WTC11 (cell line): Measurements from ENCODE around the gene EMD. TPM values are rescaled to one million over a fixed set of nuclear protein-coding genes. Genes with fewer than 3 reads are reported as not detected.

Source experiments
- ATAC-seq: fragments of 200-7000 bp; cut with Tn5 transposase; 2 replicates; pipeline ENCODE4 v1.10.0; 2021; ENCODE audit warnings: mild to moderate bottlenecking, moderate library complexity
- CTCF ChIA-PET: fragments of 300-600 bp; sonication (Branson Sonifier 250); formaldehyde crosslinking; loops from one replicate; lab custom pipeline; 2021; ENCODE audit warnings: antibody characterized with exemption; lab: Charles Lee
- POLR2A ChIA-PET: fragments of 350-600 bp; sonication (Branson Sonifier 250); formaldehyde crosslinking; loops from one replicate; lab custom pipeline; 2021; ENCODE audit warnings: antibody characterized with exemption; lab: Charles Lee
- DNase-seq: peaks from one replicate; pipeline ENCODE4 v3.0.0; 2021; ENCODE audit warnings: low spot score
- H3K27ac Mint-ChIP-seq: 2 replicates; pipeline ENCODE4 v1.8.0; 2021; ENCODE audit warnings: mixed read lengths
- H3K27me3 Mint-ChIP-seq: 2 replicates; pipeline ENCODE4 v1.8.0; 2021; ENCODE audit warnings: low read depth, mild to moderate bottlenecking, moderate library complexity, mixed read lengths
- H3K36me3 Mint-ChIP-seq: 2 replicates; pipeline ENCODE4 v1.8.0; 2021; ENCODE audit warnings: mixed read lengths
- H3K4me1 Mint-ChIP-seq: 2 replicates; pipeline ENCODE4 v1.8.0; 2022; ENCODE audit warnings: mixed read lengths
- H3K4me3 Mint-ChIP-seq: 2 replicates; pipeline ENCODE4 v1.8.0; 2021; ENCODE audit warnings: mild to moderate bottlenecking, moderate library complexity, mixed read lengths
- H3K9me3 Mint-ChIP-seq: 2 replicates; pipeline ENCODE4 v1.8.0; 2021; ENCODE audit warnings: mixed read lengths
- ARID4B ChIP-seq: sonication (generic); formaldehyde crosslinking; IDR thresholded peaks from 2 replicates; pipeline ENCODE4 v1.8.0; 2023; ENCODE audit warnings: missing genetic modification reagents, mild to moderate bottlenecking, borderline replicate concordance
- ATF3 ChIP-seq: sonication (generic); formaldehyde crosslinking; conservative IDR thresholded peaks from 2 replicates; pipeline ENCODE4 v1.8.1; 2022; ENCODE audit warnings: mild to moderate bottlenecking, missing genetic modification reagents
- E2F4 ChIP-seq: sonication (generic); formaldehyde crosslinking; IDR thresholded peaks from 2 replicates; pipeline ENCODE4 v1.8.1; 2022; ENCODE audit warnings: low read depth, mild to moderate bottlenecking, moderate library complexity, missing genetic modification reagents, borderline replicate concordance
- ELF4 ChIP-seq: sonication (generic); formaldehyde crosslinking; IDR thresholded peaks from 2 replicates; pipeline ENCODE4 v1.8.1; 2022; ENCODE audit warnings: low read depth, mild to moderate bottlenecking, moderate library complexity, missing genetic modification reagents
- EMX1 ChIP-seq: fragments of 250-450 bp; sonication (Bioruptor Pico); IDR thresholded peaks from 2 replicates; pipeline ENCODE4 v1.8.0; 2021; ENCODE audit warnings: mild to moderate bottlenecking
- HMGXB4 ChIP-seq: sonication (generic); formaldehyde crosslinking; IDR thresholded peaks from 2 replicates; pipeline ENCODE4 v1.8.1; 2023; ENCODE audit warnings: mild to moderate bottlenecking, moderate library complexity, missing genetic modification reagents
- IRF1 ChIP-seq: sonication (generic); formaldehyde crosslinking; IDR thresholded peaks from 2 replicates; pipeline ENCODE4 v1.8.0; 2023; ENCODE audit warnings: missing genetic modification reagents
- MLX ChIP-seq: sonication (generic); formaldehyde crosslinking; IDR thresholded peaks from 2 replicates; pipeline ENCODE4 v1.8.1; 2023; ENCODE audit warnings: mild to moderate bottlenecking, missing genetic modification reagents, moderate library complexity
- MYBL2 ChIP-seq: sonication (generic); formaldehyde crosslinking; IDR thresholded peaks from 2 replicates; pipeline ENCODE4 v1.8.1; 2023; ENCODE audit warnings: mild to moderate bottlenecking, moderate library complexity, missing genetic modification reagents
- PRRX2 ChIP-seq: fragments of 250-450 bp; sonication (Bioruptor Pico); IDR thresholded peaks from 2 replicates; pipeline ENCODE4 v1.8.0; 2021; ENCODE audit warnings: mild to moderate bottlenecking
- SOX15 ChIP-seq: fragments of 250-450 bp; sonication (Bioruptor Pico); IDR thresholded peaks from 2 replicates; pipeline ENCODE4 v1.9.0; 2021; ENCODE audit warnings: mild to moderate bottlenecking
- USF1 ChIP-seq: sonication (generic); formaldehyde crosslinking; IDR thresholded peaks from 2 replicates; pipeline ENCODE4 v1.8.0; 2022; ENCODE audit warnings: mild to moderate bottlenecking, missing genetic modification reagents
- ZBTB21 ChIP-seq: sonication (generic); formaldehyde crosslinking; IDR thresholded peaks from 2 replicates; pipeline ENCODE4 v1.8.1; 2023; ENCODE audit warnings: mild to moderate bottlenecking, missing genetic modification reagents, borderline replicate concordance
- ZNF281 ChIP-seq: sonication (generic); formaldehyde crosslinking; IDR thresholded peaks from 2 replicates; pipeline ENCODE4 v1.8.0; 2023; ENCODE audit warnings: mild to moderate bottlenecking, missing genetic modification reagents
- ZNF671 ChIP-seq: fragments of 250-450 bp; sonication (Bioruptor Pico); IDR thresholded peaks from 2 replicates; pipeline ENCODE4 v1.8.0; 2021; ENCODE audit warnings: mild to moderate bottlenecking
- ZSCAN18 ChIP-seq: fragments of 250-450 bp; sonication (Bioruptor Pico); IDR thresholded peaks from 2 replicates; pipeline ENCODE4 v2.1.2; 2022; ENCODE audit warnings: mild to moderate bottlenecking, moderate library complexity
- total RNA-seq: library from RNA; stranded (reverse); gene quantifications from 3 replicates; pipeline ENCODE4 v1.2.3, GENCODE V29; 2021

Gene EMD
- total RNA-seq, 1 experiment from 2014 or later, result 78.3 TPM

GRCh38 chrX:154408659-154409221 is 29.6 kb downstream of the EMD start:
- ATAC-seq (no peak), DNase-seq (no peak)
- ChIA-PET POLR2A (interaction anchor here (1.0 to 1.3 kb wide), 2 partner anchors 10 to 30 kb away, joined by 3 to 4 read pairs; partner anchors contain the start of gene EMD), CTCF (interaction anchor here (0.9 to 1.3 kb wide), 3 partner anchors 16 to 82 kb away, joined by 5 to 8 read pairs (median 6); partner anchors contain the start of gene SLC10A3)
- Mint-ChIP-seq H3K9me3 (no peaks in the 10 kb centered on the region), H3K4me1 (peaks cover 12% of the 10 kb centered on the region), H3K27ac (peak overlapping the region; percentile 74), H3K4me3 (peak overlapping the region; percentile 61), H3K27me3 (no peaks in the 10 kb centered on the region), H3K36me3 (no peaks in the 10 kb centered on the region)
- TF ChIP-seq ZNF671 (CRISPR knock-in tag) (no peak), MYBL2 (CRISPR knock-in tag) (no peak), SOX15 (CRISPR knock-in tag) (no peak), MLX (CRISPR knock-in tag) (no peak), IRF1 (CRISPR knock-in tag) (no peak), HMGXB4 (CRISPR knock-in tag) (no peak), ARID4B (no peak), E2F4 (CRISPR knock-in tag) (no peak), USF1 (no peak), EMX1 (CRISPR knock-in tag) (no peak), ATF3 (CRISPR knock-in tag) (no peak), PRRX2 (CRISPR knock-in tag) (no peak)

- Mint-ChIP-seq H3K4me3 (peak within 1 kb of the TSS; percentile 61), H3K9me3 (no peaks in the 10 kb centered on the region), H3K27me3 (no peaks in the 10 kb centered on the region), H3K4me1 (peaks cover 12% of the 10 kb centered on the region), H3K27ac (peak within 1 kb of the TSS; percentile 93), H3K36me3 (no peaks in the 10 kb centered on the region)
- ATAC-seq (peak; percentile 86), DNase-seq (peak; percentile 90)
- ChIA-PET POLR2A (interaction anchor here (1.0 to 1.3 kb wide), 2 partner anchors 10 to 30 kb away, joined by 3 to 4 read pairs; partner anchors contain the start of gene EMD), CTCF (interaction anchor here (0.9 to 1.3 kb wide), 3 partner anchors 15 to 81 kb away, joined by 5 to 8 read pairs (median 6); partner anchors contain the start of gene SLC10A3)
- no peak for TF ChIP-seq ZNF281 (CRISPR knock-in tag)
- no peak for TF ChIP-seq ZBTB21
- TF ChIP-seq ELF4 (CRISPR knock-in tag), result no peak
- TF ChIP-seq ZSCAN18 (CRISPR knock-in tag), result no peak
- TF ChIP-seq HMGXB4 (CRISPR knock-in tag), result no peak
Observed at GRCh38 chrX:154409222-154409871, 30.3 kb downstream of the EMD start, which contains the start of gene DNASE1L1. Gene DNASE1L1, minus strand, starts transcription at chrX:154409254. Its CDS starts 3,686 bp downstream, at chrX:154405568.
